SK-N-SH (cell line): ENCODE measurements around the gene ADAMTSL1. TPM values are rescaled to one million over a fixed set of nuclear protein-coding genes. Genes with fewer than 3 reads are reported as not detected.

ENCODE experiments used
- CTCF ChIA-PET: fragments of 300-600, 350-600 bp; formaldehyde crosslinking; extraction: SDS; loops from one replicate; lab custom pipeline; 2021; lab: Yijun Ruan, JAX
- POLR2A ChIA-PET: fragments of 350-600 bp; sonication (Branson Sonifier 250); formaldehyde crosslinking; extraction: SDS; loops from one replicate; lab custom pipeline; 2020; ENCODE audit warnings: antibody characterized with exemption, inconsistent platforms; lab: Yijun Ruan, JAX
- DNase-seq: peaks from one replicate; pipeline ENCODE4 v3.0.0; 2012
- H2AFZ ChIP-seq: fragments of 200-600 bp; sonication (generic); 2 replicates; pipeline ENCODE4 v1.8.1; 2016; ENCODE audit warnings: antibody characterized with exemption, mild to moderate bottlenecking, low read depth
- H3F3A ChIP-seq: fragments of 200-600 bp; sonication (generic); replicated peaks from 2 replicates; pipeline ENCODE3; 2016; ENCODE audit warnings: antibody characterized with exemption, mild to moderate bottlenecking; ENCODE audit not compliant: insufficient read depth
- H3K27ac ChIP-seq, 2 experiments: fragments of 200-500 bp in 1 of 2; fragments of 200-600 bp in 1 of 2; sonication (Bioruptor generic) in 1 of 2; sonication (generic), shearing (Covaris generic) in 1 of 2; 2 replicates each; pipeline versions ENCODE4 v1.5.1 to v1.6.1; 2014 to 2016; ENCODE audit warnings: low read depth in 2 of 2, inconsistent platforms in 1 of 2, low read length in 1 of 2, mild to moderate bottlenecking in 1 of 2, mixed read lengths in 1 of 2
- H3K27me3 ChIP-seq: fragments of 200-600 bp; sonication (generic), shearing (Covaris generic); 2 replicates; pipeline ENCODE4 v1.6.1; 2016; ENCODE audit warnings: mixed run types; ENCODE audit not compliant: insufficient read depth
- H3K36me3 ChIP-seq, 2 experiments: fragments of 200-500 bp in 1 of 2; fragments of 200-600 bp in 1 of 2; sonication (Bioruptor generic) in 1 of 2; sonication (generic) in 1 of 2; replicated peaks in 1 of 2; 2 replicates each; pipeline versions ENCODE3 to v1.5.1; 2014 to 2016; ENCODE audit warnings: low read length in 1 of 2, mild to moderate bottlenecking in 1 of 2; ENCODE audit not compliant: insufficient read depth in 2 of 2, control insufficient read depth in 1 of 2
- H3K4me1 ChIP-seq, 2 experiments: fragments of 200-500 bp in 1 of 2; fragments of 200-600 bp in 1 of 2; sonication (Bioruptor generic) in 1 of 2; sonication (generic), shearing (Covaris generic) in 1 of 2; 2 replicates each; pipeline versions ENCODE4 v1.5.1 to v1.6.1; 2014 to 2016; ENCODE audit warnings: low read depth in 1 of 2, low read length in 1 of 2, mixed run types in 1 of 2; ENCODE audit not compliant: insufficient read depth in 2 of 2, control insufficient read depth in 1 of 2
- H3K4me2 ChIP-seq: fragments of 200-600 bp; sonication (generic), shearing (Covaris generic); 2 replicates; pipeline ENCODE4 v1.6.1; 2017; ENCODE audit warnings: mixed run types
- H3K4me3 ChIP-seq, 2 experiments: fragments of 200-500 bp in 1 of 2; fragments of 200-600 bp in 1 of 2; sonication (Bioruptor generic) in 1 of 2; sonication (generic), shearing (Covaris generic) in 1 of 2; 2 replicates each; pipeline versions ENCODE4 v1.5.1 to v1.8.1; 2014 to 2016; ENCODE audit warnings: low read depth in 2 of 2, inconsistent platforms in 1 of 2, low read length in 1 of 2, mild to moderate bottlenecking in 1 of 2, mixed read lengths in 1 of 2, moderate library complexity in 1 of 2
- H3K79me2 ChIP-seq: fragments of 200-600 bp; sonication (generic); 2 replicates; pipeline ENCODE4 v1.8.1; 2017; ENCODE audit warnings: mild to moderate bottlenecking; ENCODE audit not compliant: insufficient read depth
- H3K9ac ChIP-seq: fragments of 200-600 bp; sonication (generic); 2 replicates; pipeline ENCODE4 v1.6.1; 2017; ENCODE audit warnings: mixed run types
- H3K9me2 ChIP-seq: fragments of 200-600 bp; sonication (generic); 2 replicates; pipeline ENCODE4 v1.6.1; 2017; ENCODE audit warnings: mixed run types
- H3K9me3 ChIP-seq: fragments of 200-600 bp; sonication (generic); 2 replicates; pipeline ENCODE4 v1.6.1; 2017; ENCODE audit warnings: mixed run types, mild to moderate bottlenecking, moderate library complexity
- H4K20me1 ChIP-seq: fragments of 200-600 bp; sonication (generic); 2 replicates; pipeline ENCODE4 v1.6.1; 2017; ENCODE audit warnings: mild to moderate bottlenecking, mixed run types; ENCODE audit not compliant: insufficient read depth
- CHD2 ChIP-seq: fragments of 150-350 bp; IDR thresholded peaks from 2 replicates; pipeline ENCODE4 v1.6.1; 2018; ENCODE audit warnings: low read length; ENCODE audit not compliant: partially characterized antibody
- EP300 ChIP-seq, 2 experiments: IDR thresholded peaks; 2 replicates each; pipeline versions ENCODE4 v1.4.0 to v1.6.1; 2012; ENCODE audit warnings: borderline replicate concordance in 1 of 2, low read depth in 1 of 2, low read length in 1 of 2
- EZH2phosphoT487 ChIP-seq: fragments of 200-600 bp; sonication (generic); IDR thresholded peaks from 2 replicates; pipeline ENCODE4 v1.6.1; 2017; ENCODE audit warnings: low read depth, mixed run types, mild to moderate bottlenecking, antibody characterized with exemption, moderate library complexity, borderline replicate concordance
- FOXJ3 ChIP-seq: sonication (generic); formaldehyde crosslinking; IDR thresholded peaks from 2 replicates; pipeline ENCODE4 v1.5.1; 2020; ENCODE audit warnings: mild to moderate bottlenecking, missing genetic modification reagents
- FOXM1 ChIP-seq: IDR thresholded peaks from 2 replicates; pipeline ENCODE4 v1.4.0; 2012; ENCODE audit warnings: low read depth, mild to moderate bottlenecking
- MXI1 ChIP-seq: IDR thresholded peaks from 2 replicates; pipeline ENCODE4 v1.6.1; 2012; ENCODE audit warnings: mild to moderate bottlenecking, low read depth, low read length, improper control_type of control experiment
- NRF1 ChIP-seq: IDR thresholded peaks from 2 replicates; pipeline ENCODE4 v1.6.1; 2012; ENCODE audit warnings: low read depth, mild to moderate bottlenecking, low read length
- POLR2AphosphoS5 ChIP-seq: IDR thresholded peaks from 2 replicates; pipeline ENCODE4 v1.6.1; 2012; ENCODE audit warnings: low read depth, low read length
- RAD21 ChIP-seq: IDR thresholded peaks from 2 replicates; pipeline ENCODE4 v1.6.1; 2012; ENCODE audit warnings: mild to moderate bottlenecking, low read length
- RCOR1 ChIP-seq: fragments of 150-350 bp; IDR thresholded peaks from 2 replicates; pipeline ENCODE4 v1.6.1; 2017; ENCODE audit warnings: antibody characterized with exemption, low read length
- RFX5 ChIP-seq: IDR thresholded peaks from 2 replicates; pipeline ENCODE4 v1.6.1; 2012; ENCODE audit warnings: mild to moderate bottlenecking, improper control_type of control experiment, low read length
- SMC3 ChIP-seq: IDR thresholded peaks from 2 replicates; pipeline ENCODE4 v1.6.1; 2012; ENCODE audit warnings: low read depth, low read length, improper control_type of control experiment
- TAF1 ChIP-seq: IDR thresholded peaks from 2 replicates; pipeline ENCODE4 v1.6.1; 2012; ENCODE audit warnings: low read depth, mild to moderate bottlenecking, low read length, moderate library complexity, borderline replicate concordance
- TEAD4 ChIP-seq: IDR thresholded peaks from 2 replicates; pipeline ENCODE4 v1.4.0; 2012; ENCODE audit warnings: mild to moderate bottlenecking, borderline replicate concordance; ENCODE audit not compliant: insufficient read depth
- YY1 ChIP-seq: IDR thresholded peaks from 2 replicates; pipeline ENCODE4 v1.4.0; 2012; ENCODE audit warnings: low read depth, mild to moderate bottlenecking
- WGBS: methylation state at CpG from one replicate; pipeline ENCODE4 v1.1.6; 2017; ENCODE audit warnings: low lambda C conversion rate; 5-methylcytosine and 5-hydroxymethylcytosine counted together
- polyA plus RNA-seq, 3 experiments: library from polyadenylated mRNA; depleted of rRNA; stranded (reverse); fragments of >200 nt; gene quantifications; 2 replicates each; pipeline ENCODE4 v1.2.3, GENCODE V29; 2012
- TF ChIP-seq, protein P1 (sequence below): IDR thresholded peaks from 2 replicates; pipeline ENCODE4 v1.4.0; 2012; ENCODE audit warnings: low read depth
- TF ChIP-seq, protein P2 (sequence below): fragments of 150-350 bp; IDR thresholded peaks from 2 replicates; pipeline ENCODE4 v1.6.1; 2016; ENCODE audit warnings: mild to moderate bottlenecking, low read depth, low read length
- TF ChIP-seq, protein P3 (sequence below): IDR thresholded peaks from 2 replicates; pipeline ENCODE4 v1.4.0; 2012; ENCODE audit warnings: low read depth, borderline replicate concordance
- TF ChIP-seq, protein P4 (sequence below): fragments of 150-350 bp; IDR thresholded peaks from 2 replicates; pipeline ENCODE4 v1.6.1; 2017; ENCODE audit warnings: antibody characterized with exemption, low read length, low read depth, borderline replicate concordance
- TF ChIP-seq, protein P5 (sequence below): IDR thresholded peaks from 2 replicates; pipeline ENCODE4 v1.4.0; 2012; ENCODE audit warnings: low read depth, borderline replicate concordance

ADAMTSL1 gene
- polyA plus RNA-seq, 1 of the 3 experiments (the other 2 are of a cell fraction): 114 TPM

DNA sequence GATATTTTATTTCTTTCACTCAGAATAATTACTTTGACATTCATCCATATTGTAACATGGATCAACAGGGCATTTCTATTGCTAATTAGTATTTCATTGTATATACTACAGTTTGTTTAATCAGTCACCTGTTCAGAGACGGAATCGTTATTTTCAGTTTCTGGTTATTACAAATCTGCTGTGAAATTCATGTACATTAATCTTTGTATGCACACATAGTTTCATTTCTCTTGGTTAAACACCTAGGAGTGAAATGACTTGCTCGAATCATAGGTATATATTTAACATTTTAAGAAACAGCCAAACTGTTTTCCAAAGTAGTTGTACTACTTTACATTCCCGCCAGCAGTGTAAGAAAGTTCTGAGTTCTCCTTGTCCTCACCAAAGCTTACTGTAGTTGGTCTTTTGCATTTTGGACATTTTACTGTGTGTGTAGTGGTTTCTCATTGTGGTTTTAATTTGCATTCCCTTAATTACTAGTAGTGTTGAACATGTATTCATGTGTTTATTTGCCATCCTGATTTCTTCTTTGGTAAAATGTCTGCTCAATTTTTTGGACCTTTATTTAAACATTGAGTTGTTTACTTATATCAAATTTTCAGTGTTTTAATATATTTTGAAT lies 360.9 kb downstream of the ADAMTSL1 start:
- no peaks in the 10 kb centered on the region for H3K9me3 ChIP-seq
- peaks cover 0 to 62% of the 10 kb centered on the region in 2 experiments for H3K36me3 ChIP-seq
- TF ChIP-seq CHD2: no peak
- no peak for TF ChIP-seq SMC3
- TF ChIP-seq, protein P1, sequence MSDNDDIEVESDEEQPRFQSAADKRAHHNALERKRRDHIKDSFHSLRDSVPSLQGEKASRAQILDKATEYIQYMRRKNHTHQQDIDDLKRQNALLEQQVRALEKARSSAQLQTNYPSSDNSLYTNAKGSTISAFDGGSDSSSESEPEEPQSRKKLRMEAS: no peak
- 88% methylated on average over 4 of the region's 4 CpGs for WGBS
- no peak overlapping the region for H3K9ac ChIP-seq
- H3K27me3 ChIP-seq: no peaks in the 10 kb centered on the region
- H3K4me2 ChIP-seq: no peak overlapping the region
- peaks cover 30% of the 10 kb centered on the region; the same call in 1 of the 2 replicates for H3K79me2 ChIP-seq
- POLR2A ChIA-PET: no interaction called here
- no peaks in the 10 kb centered on the region; the same call in 1 of the 2 replicates for H4K20me1 ChIP-seq
- no peak overlapping the region for H3K4me3 ChIP-seq
- H3F3A ChIP-seq: peaks cover 15% of the 10 kb centered on the region
- no peaks in the 10 kb centered on the region for H3K4me1 ChIP-seq
- no peak overlapping the region for H3K27ac ChIP-seq
- H3K9me2 ChIP-seq: no peaks in the 10 kb centered on the region
- no peak overlapping the region for H2AFZ ChIP-seq
- CTCF ChIA-PET: no interaction called here
- no peak for DNase-seq

DNA sequence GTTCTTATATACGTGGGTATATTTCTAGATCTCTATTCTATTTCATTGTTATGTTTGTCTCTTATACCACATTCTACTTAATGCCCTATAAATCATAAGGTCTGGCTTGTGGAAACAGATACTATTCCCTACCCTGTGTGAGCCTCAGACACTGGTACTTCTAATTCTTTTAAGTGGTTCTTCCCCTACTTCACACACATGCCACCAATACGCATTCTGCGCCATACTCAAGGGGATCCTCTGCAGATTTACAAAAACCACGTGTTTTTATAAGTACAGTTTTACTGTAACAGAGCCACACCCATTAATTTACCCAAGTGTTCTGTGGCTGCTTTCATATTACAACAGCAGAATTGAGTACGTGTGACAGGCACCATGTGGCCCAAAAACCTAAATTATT lies 363.4 kb downstream of the ADAMTSL1 start:
- H3K36me3 ChIP-seq: peaks cover 0 to 42% of the 10 kb centered on the region in 2 experiments
- no peaks in the 10 kb centered on the region for H3K9me3 ChIP-seq
- no peaks in the 10 kb centered on the region for H3K9me2 ChIP-seq
- 90% methylated on average over 5 of the region's 5 CpGs for WGBS
- no peak overlapping the region for H3K27ac ChIP-seq
- H3K4me2 ChIP-seq: no peak overlapping the region
- H3K79me2 ChIP-seq: peaks cover 42% of the 10 kb centered on the region; the same call in 1 of the 2 replicates
- H4K20me1 ChIP-seq: no peaks in the 10 kb centered on the region; the same call in 1 of the 2 replicates
- POLR2A ChIA-PET: no interaction called here
- TF ChIP-seq YY1 (no peak), RAD21 (no peak), RFX5 (no peak), POLR2AphosphoS5 (no peak), RCOR1 (no peak), FOXM1 (no peak), TEAD4 (no peak), EP300 (IDR thresholded peaks at IDR 0.05; ENCODE audit: borderline replicate concordance in 1 of 2, low read depth in 1 of 2, low read length in 1 of 2) (no peak), NRF1 (no peak), FOXJ3 (CRISPR knock-in tag) (no peak), SMC3 (no peak), EZH2phosphoT487 (no peak), MXI1 (no peak), TAF1 (no peak)
- TF ChIP-seq, protein P2, sequence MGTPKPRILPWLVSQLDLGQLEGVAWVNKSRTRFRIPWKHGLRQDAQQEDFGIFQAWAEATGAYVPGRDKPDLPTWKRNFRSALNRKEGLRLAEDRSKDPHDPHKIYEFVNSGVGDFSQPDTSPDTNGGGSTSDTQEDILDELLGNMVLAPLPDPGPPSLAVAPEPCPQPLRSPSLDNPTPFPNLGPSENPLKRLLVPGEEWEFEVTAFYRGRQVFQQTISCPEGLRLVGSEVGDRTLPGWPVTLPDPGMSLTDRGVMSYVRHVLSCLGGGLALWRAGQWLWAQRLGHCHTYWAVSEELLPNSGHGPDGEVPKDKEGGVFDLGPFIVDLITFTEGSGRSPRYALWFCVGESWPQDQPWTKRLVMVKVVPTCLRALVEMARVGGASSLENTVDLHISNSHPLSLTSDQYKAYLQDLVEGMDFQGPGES: no peak
- TF ChIP-seq, protein P3, sequence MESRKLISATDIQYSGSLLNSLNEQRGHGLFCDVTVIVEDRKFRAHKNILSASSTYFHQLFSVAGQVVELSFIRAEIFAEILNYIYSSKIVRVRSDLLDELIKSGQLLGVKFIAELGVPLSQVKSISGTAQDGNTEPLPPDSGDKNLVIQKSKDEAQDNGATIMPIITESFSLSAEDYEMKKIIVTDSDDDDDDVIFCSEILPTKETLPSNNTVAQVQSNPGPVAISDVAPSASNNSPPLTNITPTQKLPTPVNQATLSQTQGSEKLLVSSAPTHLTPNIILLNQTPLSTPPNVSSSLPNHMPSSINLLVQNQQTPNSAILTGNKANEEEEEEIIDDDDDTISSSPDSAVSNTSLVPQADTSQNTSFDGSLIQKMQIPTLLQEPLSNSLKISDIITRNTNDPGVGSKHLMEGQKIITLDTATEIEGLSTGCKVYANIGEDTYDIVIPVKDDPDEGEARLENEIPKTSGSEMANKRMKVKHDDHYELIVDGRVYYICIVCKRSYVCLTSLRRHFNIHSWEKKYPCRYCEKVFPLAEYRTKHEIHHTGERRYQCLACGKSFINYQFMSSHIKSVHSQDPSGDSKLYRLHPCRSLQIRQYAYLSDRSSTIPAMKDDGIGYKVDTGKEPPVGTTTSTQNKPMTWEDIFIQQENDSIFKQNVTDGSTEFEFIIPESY: no peak
- TF ChIP-seq, protein P4, sequence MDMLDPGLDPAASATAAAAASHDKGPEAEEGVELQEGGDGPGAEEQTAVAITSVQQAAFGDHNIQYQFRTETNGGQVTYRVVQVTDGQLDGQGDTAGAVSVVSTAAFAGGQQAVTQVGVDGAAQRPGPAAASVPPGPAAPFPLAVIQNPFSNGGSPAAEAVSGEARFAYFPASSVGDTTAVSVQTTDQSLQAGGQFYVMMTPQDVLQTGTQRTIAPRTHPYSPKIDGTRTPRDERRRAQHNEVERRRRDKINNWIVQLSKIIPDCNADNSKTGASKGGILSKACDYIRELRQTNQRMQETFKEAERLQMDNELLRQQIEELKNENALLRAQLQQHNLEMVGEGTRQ: no peak
- TF ChIP-seq, protein P5, sequence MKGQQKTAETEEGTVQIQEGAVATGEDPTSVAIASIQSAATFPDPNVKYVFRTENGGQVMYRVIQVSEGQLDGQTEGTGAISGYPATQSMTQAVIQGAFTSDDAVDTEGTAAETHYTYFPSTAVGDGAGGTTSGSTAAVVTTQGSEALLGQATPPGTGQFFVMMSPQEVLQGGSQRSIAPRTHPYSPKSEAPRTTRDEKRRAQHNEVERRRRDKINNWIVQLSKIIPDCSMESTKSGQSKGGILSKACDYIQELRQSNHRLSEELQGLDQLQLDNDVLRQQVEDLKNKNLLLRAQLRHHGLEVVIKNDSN: no peak
- TF ChIP-seq, protein P1: no peak
- TF ChIP-seq, all 33 proteins: peak for 0
- H3F3A ChIP-seq: peaks cover 11% of the 10 kb centered on the region
- H3K9ac ChIP-seq: no peak overlapping the region
- no peaks in the 10 kb centered on the region for H3K4me1 ChIP-seq
- no peak overlapping the region for H2AFZ ChIP-seq
- H3K27me3 ChIP-seq: no peaks in the 10 kb centered on the region
- CTCF ChIA-PET: no interaction called here
- DNase-seq: no peak
- no peak overlapping the region for H3K4me3 ChIP-seq
